ACHN (cell line): ENCODE data around the gene PRLH.

Experiments used
- DNase-seq: peaks from one replicate; pipeline ENCODE4 v3.0.0-alpha.2; 2015
- in situ Hi-C: cut with HindIII; loops from 2 replicates; pipeline ENCODE4 v1.10.0; 2017; ENCODE audit warnings: low sequenced_read_pairs, low pct_ligation_motif_present, low pct_unique_long_range_greater_than_20kb

Gene PRLH, protein sequence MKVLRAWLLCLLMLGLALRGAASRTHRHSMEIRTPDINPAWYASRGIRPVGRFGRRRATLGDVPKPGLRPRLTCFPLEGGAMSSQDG

DNA sequence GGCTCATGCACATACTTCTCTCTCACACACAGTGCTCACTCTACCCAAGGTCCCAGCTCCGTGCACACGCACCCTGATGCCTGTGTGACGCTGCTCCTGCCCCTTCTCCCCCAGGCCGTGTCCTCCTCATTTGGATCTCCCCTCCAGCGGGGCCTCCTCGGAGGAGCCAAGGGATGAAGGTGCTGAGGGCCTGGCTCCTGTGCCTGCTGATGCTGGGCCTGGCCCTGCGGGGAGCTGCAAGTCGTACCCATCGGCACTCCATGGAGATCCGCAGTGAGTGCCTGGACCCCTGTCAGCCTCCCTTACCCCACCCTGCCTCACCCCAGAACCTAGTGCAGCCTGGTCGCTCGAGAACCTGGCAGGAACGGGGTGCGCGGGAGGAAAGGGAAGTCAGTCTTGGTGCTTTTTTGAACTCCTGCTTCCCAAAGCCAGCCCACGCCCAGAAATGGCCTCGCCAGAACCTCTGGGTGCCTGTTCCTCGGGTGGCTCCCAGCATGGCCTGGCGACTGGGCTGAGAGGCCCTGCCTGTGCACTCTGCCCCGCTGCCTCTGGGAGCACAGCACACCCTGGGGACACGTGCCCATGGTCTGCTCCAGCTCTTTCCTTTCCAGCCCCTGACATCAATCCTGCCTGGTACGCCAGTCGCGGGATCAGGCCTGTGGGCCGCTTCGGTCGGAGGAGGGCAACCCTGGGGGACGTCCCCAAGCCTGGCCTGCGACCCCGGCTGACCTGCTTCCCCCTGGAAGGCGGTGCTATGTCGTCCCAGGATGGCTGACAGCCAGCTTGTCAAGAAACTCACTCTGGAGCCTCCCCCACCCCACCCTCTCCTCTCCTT, at the start of gene PRLH:
PRLH (plus strand) TSS at position 174 of the 835 bp plus-strand sequence; CDS start at position 174, 0 bp downstream.
- in situ Hi-C loops, result no loop called here

DNA sequence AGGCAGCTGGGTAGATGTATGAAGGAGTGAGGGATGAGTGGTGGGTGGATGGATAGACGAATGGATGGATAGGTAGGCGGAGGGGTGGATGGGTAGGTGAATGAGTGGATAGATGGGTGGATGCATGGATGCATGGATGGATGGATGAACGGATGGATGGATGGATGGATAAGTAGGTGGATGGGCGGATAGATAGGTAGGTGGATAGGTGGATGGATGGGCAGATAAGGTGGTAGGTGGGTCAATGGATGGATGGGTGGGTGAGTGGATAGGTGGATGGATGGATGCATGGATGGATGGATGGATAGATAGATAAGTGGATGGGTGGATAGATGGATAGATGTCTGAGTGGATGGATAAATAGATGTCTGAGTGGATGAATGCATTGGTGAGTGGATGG, 49.2 kb upstream of the PRLH start:
- in situ Hi-C loops, result no loop called here
- DNase-seq, result no peak

More for the DNA sequence above, at the start of gene PRLH:
- no peak for DNase-seq

DNA sequence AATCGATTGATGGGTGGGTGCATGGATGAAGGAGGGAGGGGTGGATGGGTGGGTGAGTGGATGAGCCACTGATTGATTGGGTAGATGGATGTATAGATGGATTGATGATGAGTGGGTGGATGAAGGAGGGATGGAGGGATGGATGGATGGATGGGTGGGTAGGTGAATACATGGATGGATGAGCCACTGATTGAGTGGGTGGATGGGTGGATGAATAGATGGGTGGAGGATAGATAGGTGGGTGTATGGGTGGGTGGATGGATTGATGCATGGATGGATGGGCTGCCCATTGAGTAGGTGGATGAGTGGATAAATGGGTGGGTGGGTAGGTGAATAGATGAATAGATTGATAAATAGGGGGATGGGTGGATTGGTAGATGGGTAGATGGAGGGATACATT, 48.4 kb upstream of the PRLH start:
- in situ Hi-C loops, result no loop called here
- no peak for DNase-seq

DNA sequence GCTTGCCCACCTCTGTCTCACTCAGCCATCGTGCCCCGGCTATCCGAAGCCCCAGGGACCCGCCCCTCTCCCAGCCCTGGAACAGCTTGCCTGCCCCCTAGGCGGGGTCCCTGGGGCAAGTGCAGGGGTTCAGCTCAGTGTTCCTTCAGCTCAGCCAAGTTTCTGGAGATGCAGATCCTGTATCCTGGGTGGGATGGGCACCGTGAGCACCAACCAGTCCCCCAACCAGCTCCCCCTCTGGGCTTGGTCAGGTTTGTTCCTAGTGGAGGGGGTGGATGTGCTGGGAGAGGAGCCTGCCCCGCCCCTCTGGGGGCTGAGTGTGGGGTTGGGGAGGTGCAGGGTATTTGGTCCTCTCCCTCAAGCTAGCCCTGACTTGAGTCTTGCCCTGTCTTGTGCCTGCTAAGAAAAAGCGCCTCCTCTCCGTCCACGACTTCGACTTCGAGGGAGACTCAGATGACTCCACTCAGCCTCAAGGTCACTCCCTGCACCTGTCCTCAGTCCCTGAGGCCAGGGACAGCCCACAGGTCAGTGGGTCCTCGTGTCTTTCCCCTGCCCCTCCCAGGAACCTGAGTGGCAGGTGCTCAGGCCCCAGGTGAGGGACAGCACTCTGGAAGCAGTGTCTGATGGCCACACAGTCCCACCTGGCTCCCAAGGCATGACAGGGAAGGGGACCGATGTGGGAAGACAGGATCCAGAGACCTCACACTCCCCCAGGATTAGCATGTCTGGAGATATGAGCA, 46.7 kb upstream of the PRLH start:
- in situ Hi-C loops, result no loop called here

DNA sequence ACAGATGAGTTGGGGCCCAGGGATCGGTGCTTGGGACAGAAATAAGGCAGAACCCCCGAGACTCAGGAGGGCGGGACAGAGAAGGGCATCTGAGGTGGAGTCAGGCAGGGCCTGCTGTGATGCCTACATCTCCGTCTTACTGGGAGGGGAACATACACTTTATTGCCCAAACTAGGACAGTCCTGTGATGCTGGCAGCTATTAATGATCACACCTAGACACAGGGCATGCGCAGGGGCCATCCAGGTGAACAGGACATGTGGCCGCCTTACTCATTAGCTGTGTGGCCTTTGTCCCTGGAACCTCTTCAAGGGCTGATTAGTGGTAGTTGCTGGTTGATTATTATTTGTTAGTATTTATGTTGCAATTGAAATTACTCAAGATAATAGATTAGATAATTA, 46.1 kb upstream of the PRLH start:
- DNase-seq, result no peak
- in situ Hi-C loops, result no loop called here

More for the DNA sequence above, 46.7 kb upstream of the PRLH start:
- no peak for DNase-seq

DNA sequence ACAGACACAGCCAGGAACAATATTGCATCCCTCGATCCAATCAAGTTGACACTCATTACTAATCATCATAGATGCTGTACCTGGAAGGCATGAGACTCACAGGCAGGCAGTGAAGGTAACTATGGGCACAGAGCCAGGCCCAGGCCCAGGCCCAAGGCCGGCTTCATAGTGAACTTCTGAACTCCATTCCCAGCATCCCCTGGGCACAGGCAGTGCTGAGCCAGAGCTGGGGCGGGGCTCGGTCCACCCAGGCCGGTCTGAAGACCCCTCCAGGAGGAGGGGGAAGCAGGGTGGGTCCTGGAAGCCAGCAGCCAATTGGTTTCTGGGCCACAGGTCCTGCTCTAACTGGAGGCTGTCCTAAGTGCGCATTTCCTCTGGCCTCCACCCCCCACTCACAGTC, 41.7 kb upstream of the PRLH start:
- DNase-seq, result no peak

DNA sequence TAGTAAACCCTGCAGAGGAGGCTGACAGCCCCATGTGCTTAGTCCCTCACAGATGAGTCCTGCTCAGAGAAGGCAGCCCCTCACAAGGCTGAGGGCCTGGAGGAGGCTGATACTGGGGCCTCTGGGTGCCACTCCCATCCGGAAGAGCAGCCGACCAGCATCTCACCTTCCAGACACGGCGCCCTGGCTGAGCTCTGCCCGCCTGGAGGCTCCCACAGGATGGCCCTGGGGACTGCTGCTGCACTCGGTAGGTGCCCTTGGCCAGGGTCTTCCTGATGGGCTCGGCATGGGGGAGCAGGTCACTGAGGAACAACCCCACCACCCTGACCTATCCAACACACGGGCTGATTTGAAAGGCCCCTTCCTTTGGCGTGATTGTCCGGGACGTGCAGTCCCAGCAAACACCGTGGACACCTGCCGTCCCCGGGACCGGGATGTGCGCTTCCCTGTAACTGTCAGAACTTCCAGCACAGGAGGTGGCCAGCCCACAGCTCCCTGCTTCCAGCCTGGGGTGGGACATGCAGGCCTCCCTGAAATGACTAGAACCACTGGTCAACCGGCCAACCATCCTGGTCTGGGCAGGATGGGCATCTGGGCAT, 40.7 kb upstream of the PRLH start:
- DNase-seq, result no peak
- in situ Hi-C loops, result no loop called here

More for the DNA sequence above, 41.7 kb upstream of the PRLH start:
- in situ Hi-C loops, result no loop called here

DNA sequence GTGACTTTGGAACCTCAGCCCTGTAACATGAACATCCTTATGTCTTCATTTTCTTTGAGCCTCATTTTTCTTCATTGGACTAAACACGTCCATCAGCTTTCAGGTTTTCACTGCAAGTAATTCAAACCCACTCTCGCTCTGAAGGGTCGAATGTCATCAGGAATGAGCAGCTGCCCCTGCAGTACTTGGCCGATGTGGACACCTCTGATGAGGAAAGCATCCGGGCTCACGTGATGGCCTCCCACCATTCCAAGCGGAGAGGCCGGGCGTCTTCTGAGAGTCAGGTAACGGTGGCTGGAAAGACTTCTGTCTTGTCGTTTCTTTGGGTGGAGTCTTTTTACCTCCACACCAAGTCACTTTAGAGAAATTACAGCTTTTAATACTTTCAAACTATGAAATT, 39.1 kb upstream of the PRLH start:
- in situ Hi-C loops, result no loop called here

DNA sequence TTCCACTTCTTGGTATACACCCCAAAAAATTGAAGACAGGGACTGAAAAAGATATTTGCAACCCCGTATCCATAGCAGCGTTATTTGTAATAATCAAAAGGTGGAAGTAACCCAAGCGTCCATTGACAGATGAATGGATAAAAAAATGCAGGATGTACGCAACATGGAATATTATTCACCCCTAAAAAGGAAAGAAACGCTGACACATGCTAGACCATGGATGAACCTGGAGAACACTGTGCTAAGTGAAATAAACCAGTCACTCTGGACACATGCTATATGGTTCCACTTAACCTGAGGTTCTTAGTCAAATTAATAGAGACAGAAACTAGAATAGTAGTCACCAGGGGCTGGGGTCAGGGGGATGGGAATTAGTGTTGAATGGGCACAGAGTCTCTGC, 38.6 kb upstream of the PRLH start:
- in situ Hi-C loops, result no loop called here
- DNase-seq, result no peak

More for the DNA sequence above, 39.1 kb upstream of the PRLH start:
- DNase-seq, result no peak

DNA sequence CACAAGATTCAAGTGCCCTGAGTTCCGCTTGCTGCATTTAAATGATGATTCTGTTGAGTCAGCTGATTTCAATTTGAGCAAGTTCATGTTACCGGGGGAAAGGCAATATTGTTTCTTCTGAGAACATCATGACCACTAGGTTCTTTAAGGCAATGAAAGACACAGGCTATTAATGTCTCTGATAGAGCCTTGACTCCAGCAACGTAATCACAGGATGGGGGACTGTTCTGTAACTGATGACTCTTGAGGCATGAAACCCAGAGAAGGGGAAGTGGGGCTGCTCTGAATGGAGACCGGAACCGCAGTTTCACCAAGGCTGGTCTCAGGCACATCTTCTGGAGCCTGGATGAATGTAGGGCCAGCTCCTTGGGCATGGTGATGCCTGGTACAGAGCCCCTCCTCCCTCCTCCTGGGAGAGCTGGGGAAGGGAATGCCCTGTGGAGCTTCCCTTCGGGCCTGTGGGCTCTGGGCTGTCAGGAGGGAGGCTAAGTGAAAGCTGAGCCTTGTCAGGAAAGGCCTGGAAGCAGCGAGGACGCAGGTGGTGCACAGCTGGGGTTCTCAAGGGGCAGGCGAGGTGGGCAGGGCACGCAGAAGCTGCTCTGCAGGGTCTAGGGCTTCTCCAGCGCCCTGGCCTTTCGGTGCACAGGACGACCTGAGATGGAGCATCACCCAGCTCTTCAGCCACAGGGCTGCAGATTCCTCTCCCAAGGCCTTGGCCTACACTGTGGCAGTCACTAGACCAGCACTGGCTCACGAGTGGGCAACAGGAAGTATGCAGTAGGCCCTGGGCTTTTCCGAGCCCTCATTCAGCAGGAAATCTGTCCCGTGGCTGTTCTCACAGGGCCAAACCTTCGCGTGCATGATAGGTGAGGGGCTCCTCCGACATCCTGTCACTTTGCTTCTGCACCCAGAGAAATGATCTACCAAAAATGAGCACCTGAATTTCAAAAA, 36.6 kb upstream of the PRLH start:
- no peak for DNase-seq
- in situ Hi-C loops, result no loop called here

DNA sequence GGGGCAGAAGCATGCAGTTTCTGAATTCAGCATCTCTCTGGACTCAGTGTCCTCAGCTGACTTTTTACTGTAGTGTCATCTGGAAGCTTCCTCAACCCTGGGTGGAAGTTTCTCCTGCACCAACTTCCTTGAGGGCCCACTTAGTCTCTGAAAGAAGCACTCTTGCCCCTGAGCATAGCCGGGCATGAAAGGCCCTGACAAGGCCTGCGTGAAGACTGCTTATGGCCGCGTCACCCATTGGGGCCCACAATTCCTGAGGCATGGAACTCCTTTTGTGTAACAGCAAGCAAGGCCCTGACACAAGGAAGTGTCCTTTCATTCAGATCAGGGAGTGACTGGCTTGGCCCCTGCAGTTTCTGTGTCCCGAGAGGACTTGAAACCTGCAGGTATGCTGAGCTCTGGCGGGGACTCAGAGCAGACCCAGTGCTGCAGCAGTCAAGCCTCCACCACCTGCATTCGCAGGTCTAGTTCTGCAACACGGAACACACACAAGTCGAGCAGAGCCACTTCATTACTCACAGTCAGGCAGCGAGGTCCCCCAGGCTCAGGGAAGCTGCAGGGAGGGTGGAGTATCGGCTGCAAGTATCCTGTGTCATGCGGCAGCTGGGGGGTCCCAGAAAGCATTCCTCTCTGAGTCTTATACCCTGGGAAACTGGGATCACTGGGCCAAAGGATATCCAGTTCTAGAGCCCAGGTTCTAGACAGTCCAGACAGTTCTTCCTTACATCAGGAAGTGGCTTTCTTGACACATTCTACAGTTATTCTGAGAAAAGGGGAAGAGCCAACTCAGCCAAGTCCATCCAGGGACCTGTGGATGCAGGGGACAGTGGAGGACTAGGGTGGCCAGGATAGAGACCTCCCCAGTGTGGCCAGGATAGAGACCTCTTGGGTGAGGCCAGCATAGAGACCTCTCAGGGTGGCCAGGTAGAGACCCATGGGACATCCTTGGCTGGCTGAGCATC, 35.6 kb upstream of the PRLH start:
- in situ Hi-C loops, result no loop called here
- no peak for DNase-seq

DNA sequence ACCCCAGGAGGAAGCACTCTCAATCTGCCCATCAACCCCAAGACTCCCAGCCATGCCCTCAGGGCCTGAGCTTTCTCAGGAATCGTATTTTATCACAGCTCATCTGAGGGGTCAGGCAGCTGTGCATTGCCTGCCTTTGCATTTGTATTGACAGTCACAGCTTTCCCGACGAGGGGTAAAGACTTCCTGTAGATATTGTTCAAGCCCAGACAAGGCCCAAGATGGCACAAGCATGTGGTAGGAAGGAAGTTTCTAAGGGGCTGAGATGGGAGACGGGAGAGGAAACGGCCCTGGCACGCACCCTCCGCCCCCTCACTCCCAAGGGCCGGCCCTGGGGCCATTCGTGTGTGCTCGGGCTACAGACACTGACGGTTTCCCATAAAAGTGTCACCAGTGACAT, 34.2 kb upstream of the PRLH start:
- DNase-seq, result no peak
- in situ Hi-C loops, result no loop called here

DNA sequence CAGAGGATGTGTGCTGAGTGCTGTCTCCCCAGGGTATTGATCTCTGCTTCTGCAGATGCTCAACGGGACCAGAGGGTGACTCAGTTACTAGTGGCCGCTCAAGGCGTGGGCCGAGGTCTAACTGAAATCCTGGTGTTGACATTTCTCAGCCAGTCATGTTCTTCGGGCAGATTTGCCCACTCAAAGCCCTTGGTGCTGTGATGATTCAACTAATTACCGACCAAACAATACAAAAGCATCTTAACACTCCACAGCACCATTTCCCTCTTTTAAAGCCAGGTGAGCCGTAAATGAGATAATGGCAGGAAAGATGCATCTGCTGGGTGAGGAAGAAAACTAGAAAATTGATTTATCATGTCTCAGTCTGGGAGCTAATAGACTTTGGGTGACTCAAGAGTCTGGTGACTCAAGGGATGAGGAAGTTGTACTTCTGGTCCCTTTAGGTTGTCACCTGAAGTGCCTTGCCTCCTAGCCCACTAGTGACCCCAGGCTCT, 32.7 kb upstream of the PRLH start:
- in situ Hi-C loops, result no loop called here
- no peak for DNase-seq

DNA sequence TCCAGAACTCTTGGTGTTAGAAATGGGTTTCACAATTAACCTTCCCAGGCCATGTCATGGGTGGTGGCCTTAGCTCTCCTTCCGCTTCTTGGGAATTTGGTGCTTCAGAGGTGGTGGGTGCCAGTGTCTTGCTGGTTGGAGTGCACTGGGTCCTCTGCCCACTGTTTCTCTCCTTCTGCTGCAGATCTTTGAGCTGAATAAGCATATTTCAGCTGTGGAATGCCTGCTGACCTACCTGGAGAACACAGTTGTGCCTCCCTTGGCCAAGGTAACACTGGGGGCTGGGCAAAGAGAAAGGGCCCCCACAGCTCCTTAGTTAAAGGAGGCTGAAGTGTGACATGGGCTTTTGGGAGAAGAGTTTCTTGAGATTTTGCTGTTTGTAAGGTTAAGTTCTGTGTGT, 32.0 kb upstream of the PRLH start:
- in situ Hi-C loops, result no loop called here

DNA sequence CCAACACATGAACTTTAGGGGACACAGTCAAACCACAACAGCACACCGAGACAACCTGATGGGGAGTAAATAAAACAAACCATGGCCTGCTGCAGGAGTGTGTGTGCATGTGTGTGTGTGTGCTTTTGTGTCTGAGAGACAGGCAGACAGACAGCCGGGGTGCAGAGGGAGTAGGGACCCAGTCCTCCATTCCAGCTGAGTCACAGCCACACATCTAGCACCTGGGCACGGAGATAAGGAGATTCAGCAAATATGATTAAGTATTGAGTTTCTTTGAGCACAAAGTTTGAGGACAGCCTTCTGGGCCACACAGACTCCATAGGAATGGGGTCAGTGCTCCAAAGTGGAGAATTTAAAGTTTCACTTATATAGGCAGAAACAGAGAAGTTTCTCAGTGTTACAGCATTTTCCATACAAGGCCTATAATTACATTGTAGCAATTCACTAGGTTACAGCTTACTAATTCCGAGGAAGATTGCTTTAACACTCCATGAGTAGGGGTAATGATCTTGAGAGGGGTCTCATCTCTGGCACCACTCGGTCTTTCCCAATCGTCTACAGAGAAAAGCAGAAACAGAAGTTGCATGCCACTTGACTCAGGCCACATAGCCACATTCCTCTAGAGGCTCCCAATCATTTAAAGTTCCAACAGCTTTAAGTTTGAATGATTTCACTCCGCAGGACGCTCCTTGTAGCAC, 30.8 kb upstream of the PRLH start:
- DNase-seq, result no peak
- in situ Hi-C loops, result no loop called here

More for the DNA sequence above, 32.0 kb upstream of the PRLH start:
- DNase-seq, result no peak

DNA sequence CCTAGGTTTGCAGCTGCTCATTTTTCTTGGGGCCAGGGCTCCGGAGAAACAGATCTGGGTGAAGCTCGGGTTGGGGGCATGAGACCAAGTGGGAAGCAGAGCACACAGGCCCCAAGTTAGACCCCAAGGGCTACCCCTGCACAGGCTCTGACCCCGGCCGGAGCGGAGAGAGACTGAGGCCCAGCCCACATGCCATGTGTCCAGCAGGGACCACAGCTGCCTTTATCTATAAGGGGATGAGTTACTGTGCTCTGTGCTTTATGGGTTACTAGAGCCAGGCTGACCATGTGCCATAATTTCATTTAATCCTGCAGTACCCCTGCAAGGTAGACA, 30.3 kb upstream of the PRLH start:
- no peak for DNase-seq

DNA sequence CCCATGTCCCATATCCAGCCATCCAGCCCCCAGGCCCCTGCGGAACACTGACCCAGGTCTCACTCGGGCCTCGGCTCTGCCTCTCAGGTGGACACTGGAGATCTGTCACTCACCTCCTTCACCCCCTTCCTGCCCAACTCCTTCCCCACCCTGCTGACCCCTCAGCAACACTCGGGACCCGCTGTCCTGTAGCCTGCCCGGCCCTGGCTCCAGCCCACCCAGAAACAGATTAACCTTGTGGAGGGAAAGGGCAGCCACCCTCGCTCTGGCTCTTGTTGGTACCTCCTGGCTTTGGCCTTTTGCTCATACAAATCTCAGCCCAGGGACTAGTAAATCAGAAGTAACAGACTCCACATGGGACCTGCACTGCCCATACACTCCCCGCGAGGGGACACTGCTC, 29.8 kb upstream of the PRLH start:
- in situ Hi-C loops, result no loop called here
- no peak for DNase-seq

More for the DNA sequence above, 30.3 kb upstream of the PRLH start:
- in situ Hi-C loops, result no loop called here
